ENCODE results near the gene SH3PXD2B.

GRCh38 chr5:172450453-172450852, 3.9 kb downstream of the SH3PXD2B start:
- no peak for TF ChIP-seq CTCF (IDR thresholded peaks at IDR 0.05)
- TF ChIP-seq POLR2A (IDR thresholded peaks at IDR 0.05): no peak
